ENCODE measurements around the gene PRKAG3.
"Not testable (repeated sequence)": the region's sequence is repeated elsewhere in the genome, so short reads cannot be mapped to it uniquely, and the experiment has no call there.

The PRKAG3 gene

DNA sequence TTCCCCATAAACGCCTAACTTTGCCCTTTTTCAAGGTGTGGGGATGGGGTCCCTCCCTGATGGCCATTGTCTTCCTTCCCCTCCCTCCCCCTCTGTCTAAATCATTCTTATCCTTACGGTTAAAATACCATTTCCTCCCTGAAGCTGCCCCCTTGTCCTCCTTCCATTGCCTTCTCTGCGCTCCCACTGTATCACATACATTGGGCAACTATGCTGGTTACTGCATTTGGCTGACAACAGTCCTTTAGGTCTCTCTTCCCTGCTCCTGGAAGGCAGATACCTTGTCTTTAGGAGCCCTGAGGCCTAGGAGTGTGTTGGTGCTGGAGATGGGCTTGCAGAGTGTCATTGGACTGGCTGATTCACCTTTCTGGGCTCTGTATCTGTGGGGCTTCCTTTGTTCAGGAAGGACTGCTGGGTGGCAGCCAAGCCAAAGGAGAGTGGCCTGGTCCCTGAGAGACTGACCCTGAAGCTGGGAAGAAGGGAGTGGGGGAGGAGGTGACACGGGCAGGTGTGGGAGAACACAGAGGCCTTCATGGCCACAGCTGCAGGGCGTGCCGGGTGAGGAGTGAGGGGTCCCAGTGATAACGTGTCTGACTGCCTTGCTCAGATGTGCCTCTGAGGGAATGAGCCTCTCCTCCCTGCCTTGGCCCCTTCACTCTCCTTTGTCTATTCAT is 30.2 kb upstream of the PRKAG3 start:
- DNase-seq: no peak

DNA sequence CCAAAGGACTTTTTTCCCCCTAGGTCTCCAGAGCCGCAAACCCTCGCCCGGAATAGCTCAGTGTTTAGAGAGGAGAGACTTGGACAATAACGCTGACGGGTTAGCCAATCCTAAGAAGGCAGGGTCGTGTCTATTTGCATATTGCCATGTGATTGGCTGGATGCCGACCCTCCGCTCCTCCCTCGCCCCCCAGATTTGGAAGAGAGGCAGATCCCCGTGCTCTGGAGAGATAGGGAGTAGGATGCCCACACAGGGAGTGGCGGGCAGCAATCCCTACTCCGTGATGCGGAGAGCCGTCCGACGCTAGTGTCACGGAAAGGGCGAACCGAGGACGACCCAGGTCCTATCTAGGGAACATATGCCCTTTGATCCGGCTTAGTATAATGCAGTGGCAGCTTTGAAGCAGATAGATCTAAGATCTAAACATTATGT is 29.4 kb upstream of the PRKAG3 start:
- DNase-seq: no peak

DNA sequence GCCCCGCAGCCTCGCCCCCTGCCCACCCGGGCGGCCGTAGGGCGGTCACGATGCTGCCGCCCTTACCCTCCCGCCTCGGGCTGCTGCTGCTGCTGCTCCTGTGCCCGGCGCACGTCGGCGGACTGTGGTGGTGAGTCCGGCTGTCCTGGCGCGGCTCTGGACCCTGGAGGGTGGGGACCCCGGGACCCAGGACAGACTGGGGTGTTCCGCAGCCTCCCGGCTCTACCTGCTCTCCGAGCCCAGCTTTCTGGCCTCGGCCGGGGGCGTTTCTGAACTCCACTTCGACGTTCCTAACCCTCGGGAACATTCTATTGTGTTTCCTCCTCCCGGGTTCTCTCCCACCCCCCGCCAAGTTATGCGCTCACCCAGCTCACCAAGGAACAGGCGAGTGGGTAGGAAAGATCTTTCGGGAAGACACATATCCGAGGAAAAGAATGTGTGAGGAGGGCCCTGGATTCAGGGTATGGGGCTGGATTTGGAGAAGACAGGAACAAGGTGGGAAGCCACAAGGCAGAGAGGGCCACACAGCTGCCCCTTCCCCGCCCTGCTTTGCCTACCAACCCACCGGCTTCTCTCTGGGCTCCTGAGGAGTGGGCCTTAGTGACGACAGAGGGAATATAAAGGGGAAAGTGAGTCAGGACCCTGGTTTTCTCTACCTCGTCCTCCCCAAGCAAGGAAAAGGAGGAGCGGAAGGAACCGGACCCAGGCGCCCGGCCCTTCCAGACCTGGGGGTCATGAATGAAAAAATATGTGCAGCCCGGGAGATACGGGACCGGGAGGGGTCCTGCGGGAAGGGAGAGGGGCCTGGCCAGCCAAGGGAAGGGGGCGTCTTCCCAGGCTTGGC is 28.6 kb upstream of the PRKAG3 start:
- DNase-seq: no peak

DNA sequence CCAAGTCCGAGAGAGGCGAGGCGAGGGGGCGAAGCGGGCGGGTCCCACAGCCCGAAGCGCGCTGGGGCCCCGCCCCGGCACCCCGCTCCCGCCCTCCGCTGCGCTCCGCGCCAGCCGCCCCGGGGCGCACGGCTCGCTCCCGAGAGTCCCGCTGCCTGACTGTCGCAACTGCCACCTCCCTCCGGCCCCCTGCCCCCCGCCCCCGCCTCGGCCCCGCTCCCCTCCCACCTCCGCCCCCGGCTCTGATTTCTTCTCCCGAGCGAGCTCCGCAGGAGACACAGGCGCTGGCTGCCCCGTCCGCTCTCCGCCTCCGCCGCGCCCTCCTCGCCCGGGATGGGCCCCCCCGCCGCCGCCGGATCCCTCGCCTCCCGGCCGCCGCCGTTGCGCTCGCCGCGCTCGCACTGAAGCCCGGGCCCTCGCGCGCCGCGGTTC is 28.0 kb upstream of the PRKAG3 start, which contains the start of gene WNT6:
Gene WNT6 (plus strand): TSS at position 250 of the 432 bp plus-strand sequence. CDS start 233 bp downstream, outside the sequence.
- DNase-seq: no peak

DNA sequence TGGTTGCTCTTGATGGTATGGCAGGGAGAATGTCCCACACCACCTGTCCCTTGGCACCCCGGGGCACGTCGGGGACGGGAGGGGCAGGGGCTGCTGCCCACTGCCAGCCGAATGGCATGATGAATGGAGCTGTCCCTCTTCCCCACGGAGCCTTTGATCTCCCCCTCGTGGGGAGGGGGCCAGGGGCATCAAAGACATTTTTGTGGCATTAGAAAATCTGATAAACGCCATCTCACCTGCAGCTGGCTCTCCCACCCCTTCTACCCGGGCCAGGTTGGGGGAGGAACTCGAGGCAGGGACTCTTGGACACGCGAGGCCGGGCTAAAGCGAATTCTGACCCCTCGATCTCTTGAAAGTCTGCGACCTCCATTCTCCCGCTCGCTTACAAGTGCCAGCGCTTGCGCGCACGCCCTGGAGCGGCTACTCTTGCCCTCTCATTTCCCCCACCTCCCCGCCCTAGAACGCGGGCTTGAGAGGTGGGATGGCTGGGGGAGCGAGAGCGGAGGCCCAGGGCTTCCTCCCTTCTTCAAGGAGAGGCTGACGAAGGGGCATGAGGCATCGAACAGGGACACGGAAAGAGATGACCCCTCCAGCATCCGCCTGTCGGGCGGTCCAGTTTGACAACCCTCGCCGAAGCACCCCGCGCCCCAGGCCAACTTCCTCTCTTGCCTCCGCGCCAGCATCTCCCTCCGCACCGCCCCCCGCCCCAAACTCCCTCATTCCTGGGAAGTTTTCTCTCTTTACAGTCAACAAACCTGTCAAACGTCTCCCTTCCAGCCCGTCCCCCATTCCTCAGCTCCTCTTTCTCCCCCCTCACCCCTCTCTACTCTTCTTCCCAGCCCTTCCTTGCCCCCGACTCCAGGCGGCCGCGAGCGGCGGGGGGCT is 27.3 kb upstream of the PRKAG3 start:
- DNase-seq: no peak

DNA sequence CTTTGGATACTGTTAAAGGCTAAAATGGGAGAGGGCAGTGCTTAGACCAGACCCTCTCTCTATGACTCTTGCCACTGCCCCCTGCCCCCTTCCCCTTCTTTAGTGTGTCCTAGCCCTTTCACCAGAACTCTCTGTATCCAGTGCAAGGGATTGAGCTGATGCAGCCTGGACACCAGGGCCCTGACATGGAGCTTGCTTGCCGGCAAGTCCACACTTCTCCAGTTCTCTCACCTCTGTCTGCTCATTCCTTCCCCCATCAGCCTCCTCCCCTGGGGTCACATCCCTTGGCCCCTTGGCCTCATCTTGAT is 26.5 kb upstream of the PRKAG3 start:
- DNase-seq: no peak

DNA sequence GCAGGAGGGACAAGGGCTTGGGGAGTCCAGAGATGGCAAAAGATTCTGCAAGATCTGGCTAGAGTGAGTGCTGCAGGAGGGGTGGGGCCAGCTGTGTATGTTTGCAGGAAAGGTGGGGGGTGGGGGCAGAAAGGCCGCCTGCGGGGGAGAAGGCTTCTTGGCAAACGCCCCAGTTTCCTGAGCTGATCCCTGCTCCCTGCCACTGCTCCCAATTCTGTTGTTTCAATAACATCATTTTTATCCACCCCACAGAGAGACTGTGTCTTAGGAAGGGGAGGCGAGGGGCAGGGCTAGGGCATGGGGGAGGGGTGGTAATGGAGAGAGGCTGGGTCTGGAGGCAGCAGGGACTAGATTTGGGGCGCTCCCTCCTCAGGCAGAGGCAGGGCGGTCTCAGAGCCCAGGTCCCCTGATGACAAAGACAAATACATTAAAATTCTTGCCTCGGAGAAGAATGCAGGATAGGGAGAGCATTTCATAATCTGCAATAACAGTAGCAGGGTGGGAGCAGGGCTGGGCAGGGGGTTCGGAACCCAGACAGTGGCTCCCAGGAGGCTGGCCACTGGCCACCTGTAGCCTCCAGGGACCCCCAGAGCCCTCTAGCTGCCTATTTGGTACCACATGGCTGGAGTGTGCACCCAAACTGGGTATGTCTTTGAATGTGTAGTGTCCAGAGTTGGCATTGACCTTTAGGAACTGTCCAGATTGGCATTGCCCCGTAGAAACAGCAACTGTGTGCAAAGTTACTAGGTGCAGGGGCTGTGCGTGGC is 26.0 kb upstream of the PRKAG3 start:
- DNase-seq: peak; percentile 22

DNA sequence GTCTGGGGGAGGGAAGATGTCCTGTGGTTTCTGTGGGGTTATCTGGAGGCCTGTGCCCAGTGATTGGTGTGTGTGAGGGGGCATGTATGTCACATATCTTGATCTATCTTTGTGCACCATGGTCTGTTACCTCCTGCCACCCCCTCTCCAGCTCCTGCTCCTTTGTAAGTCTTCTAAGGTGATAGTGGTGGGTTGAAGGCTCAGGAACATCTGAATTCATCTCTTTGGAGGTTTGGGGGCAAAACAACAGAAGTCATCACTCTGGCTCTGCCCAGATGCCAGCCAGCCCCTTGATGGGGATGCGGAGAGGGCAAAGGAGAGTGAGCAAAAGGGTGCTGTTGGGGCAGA is 25.3 kb upstream of the PRKAG3 start:
- DNase-seq: no peak

DNA sequence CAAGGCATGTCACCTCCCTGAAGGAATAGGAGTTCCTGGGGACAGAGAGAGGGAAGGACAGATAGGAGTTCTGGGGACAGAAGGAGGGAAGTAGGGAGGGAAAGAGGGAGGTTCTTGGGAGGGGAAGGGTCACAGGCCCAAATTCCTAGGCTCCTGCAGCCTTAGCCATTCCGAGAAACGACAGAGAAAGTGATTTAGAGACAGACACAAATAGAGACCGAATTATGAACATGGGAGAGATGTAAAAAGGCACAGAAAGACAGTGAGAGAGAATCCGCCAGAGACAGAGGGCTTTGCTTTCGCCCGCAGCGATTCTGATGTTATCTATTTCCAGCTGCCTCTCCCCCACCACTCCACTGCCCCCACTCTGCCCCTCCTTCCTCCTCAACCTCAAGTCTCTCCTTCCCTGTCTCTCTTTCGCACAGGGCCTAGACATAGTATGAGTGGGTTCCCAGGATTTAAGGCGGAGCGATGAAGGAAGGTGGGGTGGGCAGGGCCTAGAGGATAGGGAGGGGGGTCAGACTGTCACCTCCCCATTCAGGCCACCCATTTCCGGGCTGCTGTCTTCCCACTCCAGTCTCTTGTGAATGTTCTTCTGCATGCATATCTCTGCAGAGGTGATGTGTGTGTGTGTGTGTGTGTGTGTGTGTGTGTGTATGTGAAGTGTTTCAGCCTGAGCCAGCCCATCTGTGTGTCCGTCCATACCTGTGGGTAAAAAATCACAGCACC is 24.7 kb upstream of the PRKAG3 start:
- DNase-seq: no peak

DNA sequence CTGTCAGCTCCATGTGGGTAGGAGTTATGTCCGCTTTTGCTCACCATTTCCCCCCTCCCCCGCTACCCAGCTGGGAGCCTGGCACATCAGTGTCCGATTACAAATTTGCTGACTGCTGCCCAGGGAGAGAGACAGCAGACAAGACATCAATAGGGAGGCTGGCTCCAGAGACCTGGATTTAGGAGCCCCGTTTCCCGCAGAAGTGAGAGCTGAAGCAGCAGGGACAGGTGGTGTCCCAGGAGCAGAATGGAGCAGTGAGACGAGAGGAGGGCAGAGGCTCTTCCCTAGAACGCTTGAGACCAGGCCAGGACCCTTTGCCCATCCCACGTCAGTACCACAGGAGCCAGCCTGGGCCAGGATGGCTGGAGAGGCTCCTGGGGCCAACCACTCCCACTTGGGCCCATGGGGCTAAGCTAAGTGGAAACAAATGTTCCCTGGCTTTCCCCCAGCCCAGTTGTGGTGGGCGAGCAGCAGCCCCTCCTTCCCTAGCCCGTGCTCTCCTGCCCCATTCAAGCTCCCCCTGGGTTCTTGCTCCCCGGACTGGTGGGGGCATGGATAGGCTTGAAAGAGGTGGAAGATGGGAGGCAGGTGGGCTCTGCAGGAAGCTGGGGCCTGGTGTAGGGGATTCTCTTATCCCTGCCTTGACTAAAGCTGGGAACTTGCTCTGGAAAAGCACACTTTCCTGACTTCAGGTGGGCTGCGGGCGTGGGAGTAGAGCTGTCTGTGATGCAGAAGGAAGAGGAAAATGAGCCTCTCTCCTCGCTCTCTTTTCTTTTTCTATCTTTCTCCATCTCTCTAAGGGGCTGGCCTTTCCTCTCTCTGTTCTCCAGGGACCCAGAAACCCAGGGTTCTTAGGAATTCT is 23.9 kb upstream of the PRKAG3 start:
- DNase-seq: no peak

DNA sequence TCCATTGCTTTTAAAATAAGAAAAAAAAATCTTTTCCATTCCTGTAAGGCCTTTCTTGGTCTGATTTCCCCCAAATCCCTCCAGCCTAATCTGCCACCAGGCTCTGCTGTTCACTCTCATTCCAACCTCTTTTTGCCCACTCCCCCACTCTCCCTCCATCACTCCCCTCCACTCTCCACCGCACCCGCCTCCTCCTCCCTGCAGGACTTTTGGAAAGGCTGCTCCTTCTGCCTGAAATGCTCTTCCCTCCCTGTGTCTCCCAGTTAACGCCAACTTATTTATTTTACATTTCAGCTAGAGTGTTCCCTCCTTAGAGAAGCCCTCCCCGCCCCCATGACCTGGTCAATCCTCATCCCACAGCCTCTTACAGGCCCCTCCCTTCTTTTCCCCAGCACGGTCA is 23.3 kb upstream of the PRKAG3 start:
- no peak for DNase-seq

DNA sequence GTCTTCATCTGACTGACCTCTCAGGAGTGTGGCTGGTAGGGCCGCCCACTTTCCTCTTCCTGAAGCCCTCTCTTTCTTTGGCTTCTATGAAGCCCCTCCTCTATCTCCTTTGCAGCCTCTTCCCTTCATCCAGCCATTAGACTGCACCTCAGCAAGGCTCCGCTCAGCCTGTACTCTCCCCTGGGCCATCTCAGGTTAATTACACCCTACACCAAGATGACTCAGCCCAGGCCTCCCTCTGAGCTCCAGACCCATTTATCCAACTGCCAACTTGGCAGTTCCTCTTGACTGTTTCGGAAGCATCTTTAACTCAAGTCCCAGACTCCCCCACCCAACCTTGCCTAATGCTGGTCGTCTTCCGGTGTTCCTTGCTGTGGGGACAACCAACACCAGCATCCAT is 22.2 kb upstream of the PRKAG3 start:
- DNase-seq: no peak

DNA sequence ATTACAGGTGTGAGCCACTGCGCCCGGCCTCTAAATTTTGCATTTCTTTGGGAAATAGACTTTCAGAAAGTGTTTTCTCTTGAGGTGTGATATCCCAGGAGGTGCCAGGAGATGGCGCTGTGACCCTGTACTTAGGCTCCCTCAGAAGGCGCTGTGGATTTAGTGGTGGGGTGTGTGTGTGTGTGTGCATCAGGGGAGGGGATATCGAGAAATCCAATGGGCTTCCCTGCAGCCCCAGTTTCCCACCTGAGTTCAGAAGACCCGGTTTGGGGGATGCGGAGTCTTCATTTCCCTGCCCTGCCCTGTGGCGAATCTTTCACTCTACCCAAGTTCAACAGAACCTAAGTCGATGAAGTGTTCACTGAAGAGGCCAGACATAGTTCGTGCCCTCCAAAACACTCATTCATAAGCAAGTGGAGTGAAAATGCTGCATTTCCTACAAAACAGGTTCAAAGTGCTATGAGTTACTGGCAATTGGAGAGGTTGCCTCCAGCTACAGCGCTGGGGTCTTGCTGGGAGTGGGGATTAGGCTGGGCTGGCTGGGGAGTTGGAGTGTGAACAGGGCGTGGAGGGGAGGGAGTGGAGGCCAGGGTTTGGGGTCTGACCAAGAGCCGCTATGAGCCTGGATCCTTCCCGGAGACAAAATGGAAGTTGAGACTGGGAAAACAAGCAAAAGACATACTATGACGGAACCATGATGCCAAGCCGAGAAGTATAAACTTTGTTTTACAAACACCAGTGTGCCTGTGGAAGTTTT is 21.5 kb upstream of the PRKAG3 start:
- peak; percentile 39 for DNase-seq

DNA sequence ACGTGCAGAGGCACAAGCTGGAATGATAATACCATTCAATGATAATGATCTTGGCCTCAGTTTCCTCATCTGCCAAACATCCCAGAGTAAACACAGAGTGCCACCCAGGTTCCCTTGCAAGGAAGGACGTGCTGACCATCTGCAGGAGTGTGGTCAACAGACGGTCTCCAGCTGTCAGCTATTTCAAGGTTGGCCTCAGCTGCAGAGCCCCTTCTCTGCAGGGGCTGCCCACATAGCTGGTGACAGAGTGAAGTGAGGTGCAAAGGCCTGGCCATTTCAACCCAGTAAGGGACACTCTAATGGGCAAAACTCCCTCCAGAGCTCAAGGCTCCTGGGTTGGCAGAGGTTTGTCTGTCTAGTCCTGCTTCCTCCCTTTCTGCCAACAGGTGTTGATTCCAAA is 19.7 kb upstream of the PRKAG3 start:
- DNase-seq: no peak

DNA sequence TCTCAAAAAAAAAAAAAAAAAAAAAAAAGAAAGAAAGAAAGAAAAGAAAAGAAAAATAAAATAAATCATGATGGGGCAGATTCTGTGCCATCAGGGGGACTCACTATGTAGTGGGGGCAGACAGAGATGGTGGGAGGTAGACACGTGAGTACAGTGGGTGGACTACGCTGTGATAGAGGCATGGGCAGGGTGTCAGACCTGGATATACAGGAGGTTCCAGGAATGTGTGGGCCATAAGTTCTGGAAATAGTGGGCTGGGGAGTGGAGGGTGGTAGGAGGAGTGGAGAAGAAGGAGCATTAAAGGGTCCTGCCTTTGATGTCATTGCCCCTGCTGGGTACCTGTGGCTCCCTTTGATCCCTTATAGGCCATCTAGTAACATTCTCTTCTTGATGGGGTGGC is 19.2 kb upstream of the PRKAG3 start:
- no peak for DNase-seq

DNA sequence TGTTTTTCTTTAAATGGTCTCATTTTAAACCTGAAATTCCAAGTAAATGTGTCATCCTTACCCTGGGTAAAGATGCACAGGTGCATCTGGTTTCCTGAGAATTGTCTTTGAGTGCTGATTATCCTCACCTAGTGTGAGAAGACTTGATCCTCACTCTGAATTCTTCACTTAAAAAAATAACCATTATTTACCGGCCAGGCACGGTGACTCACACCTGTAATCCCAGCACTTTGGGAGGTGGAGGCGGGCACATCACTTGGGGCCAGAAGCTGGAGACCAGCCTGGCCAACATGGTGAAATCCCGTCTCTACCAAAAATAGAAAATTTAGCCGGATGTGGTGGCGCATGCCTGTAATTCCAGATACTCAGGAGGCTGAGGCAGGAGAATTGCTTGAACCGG is 18.1 kb upstream of the PRKAG3 start:
- DNase-seq: no peak

DNA sequence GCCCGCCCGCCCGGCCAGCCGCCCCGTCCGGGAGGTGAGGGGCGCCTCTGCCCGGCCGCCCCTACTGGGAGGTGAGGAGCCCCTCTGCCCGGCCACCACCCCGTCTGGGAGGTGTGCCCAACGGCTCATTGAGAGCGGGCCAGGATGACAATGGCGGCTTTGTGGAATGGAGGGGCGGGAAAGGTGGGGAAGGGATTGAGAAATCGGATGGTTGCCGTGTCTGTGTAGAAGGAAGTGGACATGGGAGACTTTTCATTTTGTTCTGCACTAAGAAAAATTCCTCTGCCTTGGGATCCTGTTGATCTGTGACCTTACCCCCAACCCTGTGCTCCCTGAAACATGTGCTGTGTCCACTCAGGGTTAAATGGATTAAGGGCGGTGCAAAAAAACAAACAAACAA is 15.4 kb upstream of the PRKAG3 start:
- not testable (repeated sequence) for DNase-seq

DNA sequence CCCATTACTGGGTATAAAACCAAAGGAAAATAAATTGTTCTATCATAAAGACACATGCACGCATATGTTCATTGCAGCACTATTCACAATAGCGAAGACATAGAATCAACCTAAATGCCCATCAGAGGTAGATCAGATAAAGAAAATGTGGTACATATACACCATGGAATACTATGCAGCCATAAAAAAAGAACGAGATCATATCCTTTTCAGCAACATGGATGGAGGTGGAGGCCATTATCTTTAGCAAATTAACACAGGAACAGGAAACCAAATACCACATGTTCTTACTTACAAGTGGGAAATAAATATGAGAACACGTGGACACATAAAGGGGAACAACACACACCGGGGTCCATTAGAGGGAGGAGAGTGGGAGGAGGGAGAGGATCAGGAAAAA is 12.7 kb upstream of the PRKAG3 start:
- DNase-seq: not testable (repeated sequence)

DNA sequence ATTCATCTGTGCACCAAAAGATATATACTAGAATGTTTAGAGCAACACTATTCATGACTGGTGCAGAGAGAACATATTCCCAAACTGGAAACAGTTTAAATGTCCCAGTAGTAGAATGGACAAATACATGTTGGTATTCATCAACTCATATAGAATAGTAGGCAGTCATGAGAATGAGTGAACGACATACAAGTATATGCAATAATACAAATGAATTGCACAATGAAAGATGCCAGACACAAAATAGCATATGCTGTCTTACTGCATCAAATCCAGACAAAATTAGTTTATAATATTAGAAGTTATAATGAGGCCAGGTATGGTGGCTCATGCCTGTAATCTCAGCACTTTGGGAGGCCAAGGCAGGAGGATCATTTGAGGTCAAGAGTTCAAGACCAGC is 8.3 kb upstream of the PRKAG3 start:
- DNase-seq: no peak

DNA sequence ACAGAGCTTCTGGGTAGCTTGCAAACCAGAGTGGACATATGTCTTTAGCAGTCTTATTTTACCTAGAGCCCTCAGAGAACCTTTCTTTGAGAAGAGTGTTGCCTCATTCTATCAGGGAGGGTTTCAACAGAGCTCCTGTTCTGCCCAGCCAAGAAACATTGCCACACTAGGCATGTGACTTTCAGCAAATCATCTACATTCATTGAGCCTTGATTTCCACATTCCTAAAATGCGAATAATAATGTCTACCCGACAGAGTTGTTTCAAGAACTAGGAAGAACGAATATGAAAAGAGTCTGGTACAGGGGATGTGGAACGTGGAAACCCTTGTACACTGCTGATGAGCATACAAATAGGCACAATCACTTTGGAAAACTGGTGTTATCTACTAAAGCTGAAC is 7.8 kb upstream of the PRKAG3 start:
- DNase-seq: no peak

Measured in NCI-H1105 treated with DMSO at 0.1 percent for 48 hours (cell line).